ENCODE data around the gene KIAA1191.

KIAA1191 gene

DNA sequence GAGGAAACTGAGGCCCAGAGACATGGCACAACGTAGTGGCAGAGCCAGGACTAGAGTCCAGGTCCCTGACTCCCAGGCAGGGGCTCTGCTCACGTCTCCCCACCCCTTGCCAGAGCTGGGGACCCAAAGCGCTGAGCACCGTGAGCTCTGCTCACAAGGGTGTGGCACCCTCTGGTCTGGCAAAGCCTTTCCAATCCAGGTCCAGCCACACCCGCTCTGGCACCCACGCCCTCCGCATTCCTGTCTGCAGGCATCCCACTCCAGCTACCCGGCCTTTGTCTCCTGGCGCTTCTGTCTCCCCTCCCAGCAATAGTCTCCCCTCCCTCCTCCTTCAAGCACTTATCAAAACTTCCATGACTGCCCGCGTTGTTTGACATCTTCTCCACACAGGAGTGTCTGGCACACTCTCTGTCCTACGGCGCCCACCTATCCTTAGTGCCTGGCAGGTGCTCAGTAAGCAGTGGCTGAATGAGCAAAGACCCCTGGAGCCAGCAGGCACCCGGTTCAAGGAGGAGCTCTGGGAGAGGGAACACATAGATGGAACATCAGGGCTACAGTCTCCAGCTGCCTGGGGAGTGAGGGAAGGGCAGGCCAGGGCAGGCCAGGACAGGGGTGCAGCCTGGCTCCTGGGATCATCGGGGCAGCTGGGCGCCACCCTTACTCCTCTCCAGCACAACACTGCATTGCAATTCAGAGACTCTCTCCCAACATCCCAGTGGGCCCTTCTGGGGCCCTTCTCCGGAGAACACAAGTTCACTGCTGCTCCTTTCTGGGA lies 39.0 kb upstream of the KIAA1191 start:
- no peak for ATAC-seq
- TF ChIP-seq TOX (CRISPR knock-in tag; IDR thresholded peaks at IDR 0.05; ENCODE audit: borderline replicate concordance) (no peak), BACH2 (CRISPR knock-in tag; IDR thresholded peaks at IDR 0.05; ENCODE audit: borderline replicate concordance) (no peak), ZNF8 (CRISPR knock-in tag; IDR thresholded peaks at IDR 0.05) (no peak), ISL1 (CRISPR knock-in tag; IDR thresholded peaks at IDR 0.05) (no peak), RARB (CRISPR knock-in tag; IDR thresholded peaks at IDR 0.05) (no peak), TCF4 (CRISPR knock-in tag; IDR thresholded peaks at IDR 0.05; ENCODE audit: borderline replicate concordance) (no peak), OSR1 (CRISPR knock-in tag; IDR thresholded peaks at IDR 0.05) (no peak), ZFP30 (CRISPR knock-in tag; IDR thresholded peaks at IDR 0.05) (no peak), PPARA (CRISPR knock-in tag; IDR thresholded peaks at IDR 0.05; ENCODE audit: borderline replicate concordance) (no peak), SNAI2 (CRISPR knock-in tag; IDR thresholded peaks at IDR 0.05) (no peak), ARNTL (CRISPR knock-in tag; IDR thresholded peaks at IDR 0.05; ENCODE audit: borderline replicate concordance, low read depth) (no peak), ZC3H10 (CRISPR knock-in tag; IDR thresholded peaks at IDR 0.05) (no peak)
- TF ChIP-seq, protein P1, sequence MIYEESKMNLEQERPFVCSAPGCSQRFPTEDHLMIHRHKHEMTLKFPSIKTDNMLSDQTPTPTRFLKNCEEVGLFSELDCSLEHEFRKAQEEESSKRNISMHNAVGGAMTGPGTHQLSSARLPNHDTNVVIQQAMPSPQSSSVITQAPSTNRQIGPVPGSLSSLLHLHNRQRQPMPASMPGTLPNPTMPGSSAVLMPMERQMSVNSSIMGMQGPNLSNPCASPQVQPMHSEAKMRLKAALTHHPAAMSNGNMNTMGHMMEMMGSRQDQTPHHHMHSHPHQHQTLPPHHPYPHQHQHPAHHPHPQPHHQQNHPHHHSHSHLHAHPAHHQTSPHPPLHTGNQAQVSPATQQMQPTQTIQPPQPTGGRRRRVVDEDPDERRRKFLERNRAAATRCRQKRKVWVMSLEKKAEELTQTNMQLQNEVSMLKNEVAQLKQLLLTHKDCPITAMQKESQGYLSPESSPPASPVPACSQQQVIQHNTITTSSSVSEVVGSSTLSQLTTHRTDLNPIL (CRISPR knock-in tag; IDR thresholded peaks at IDR 0.05; ENCODE audit: low read depth), result no peak
- TF ChIP-seq, protein P2, sequence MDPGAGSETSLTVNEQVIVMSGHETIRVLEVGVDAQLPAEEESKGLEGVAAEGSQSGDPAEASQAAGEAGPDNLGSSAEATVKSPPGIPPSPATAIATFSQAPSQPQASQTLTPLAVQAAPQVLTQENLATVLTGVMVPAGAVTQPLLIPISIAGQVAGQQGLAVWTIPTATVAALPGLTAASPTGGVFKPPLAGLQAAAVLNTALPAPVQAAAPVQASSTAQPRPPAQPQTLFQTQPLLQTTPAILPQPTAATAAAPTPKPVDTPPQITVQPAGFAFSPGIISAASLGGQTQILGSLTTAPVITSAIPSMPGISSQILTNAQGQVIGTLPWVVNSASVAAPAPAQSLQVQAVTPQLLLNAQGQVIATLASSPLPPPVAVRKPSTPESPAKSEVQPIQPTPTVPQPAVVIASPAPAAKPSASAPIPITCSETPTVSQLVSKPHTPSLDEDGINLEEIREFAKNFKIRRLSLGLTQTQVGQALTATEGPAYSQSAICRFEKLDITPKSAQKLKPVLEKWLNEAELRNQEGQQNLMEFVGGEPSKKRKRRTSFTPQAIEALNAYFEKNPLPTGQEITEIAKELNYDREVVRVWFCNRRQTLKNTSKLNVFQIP (CRISPR knock-in tag; IDR thresholded peaks at IDR 0.05; ENCODE audit: borderline replicate concordance, low read depth), result no peak
- TF ChIP-seq, protein P3, sequence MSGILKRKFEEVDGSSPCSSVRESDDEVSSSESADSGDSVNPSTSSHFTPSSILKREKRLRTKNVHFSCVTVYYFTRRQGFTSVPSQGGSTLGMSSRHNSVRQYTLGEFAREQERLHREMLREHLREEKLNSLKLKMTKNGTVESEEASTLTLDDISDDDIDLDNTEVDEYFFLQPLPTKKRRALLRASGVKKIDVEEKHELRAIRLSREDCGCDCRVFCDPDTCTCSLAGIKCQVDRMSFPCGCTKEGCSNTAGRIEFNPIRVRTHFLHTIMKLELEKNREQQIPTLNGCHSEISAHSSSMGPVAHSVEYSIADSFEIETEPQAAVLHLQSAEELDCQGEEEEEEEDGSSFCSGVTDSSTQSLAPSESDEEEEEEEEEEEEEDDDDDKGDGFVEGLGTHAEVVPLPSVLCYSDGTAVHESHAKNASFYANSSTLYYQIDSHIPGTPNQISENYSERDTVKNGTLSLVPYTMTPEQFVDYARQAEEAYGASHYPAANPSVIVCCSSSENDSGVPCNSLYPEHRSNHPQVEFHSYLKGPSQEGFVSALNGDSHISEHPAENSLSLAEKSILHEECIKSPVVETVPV (CRISPR knock-in tag; IDR thresholded peaks at IDR 0.05), result no peak

DNA sequence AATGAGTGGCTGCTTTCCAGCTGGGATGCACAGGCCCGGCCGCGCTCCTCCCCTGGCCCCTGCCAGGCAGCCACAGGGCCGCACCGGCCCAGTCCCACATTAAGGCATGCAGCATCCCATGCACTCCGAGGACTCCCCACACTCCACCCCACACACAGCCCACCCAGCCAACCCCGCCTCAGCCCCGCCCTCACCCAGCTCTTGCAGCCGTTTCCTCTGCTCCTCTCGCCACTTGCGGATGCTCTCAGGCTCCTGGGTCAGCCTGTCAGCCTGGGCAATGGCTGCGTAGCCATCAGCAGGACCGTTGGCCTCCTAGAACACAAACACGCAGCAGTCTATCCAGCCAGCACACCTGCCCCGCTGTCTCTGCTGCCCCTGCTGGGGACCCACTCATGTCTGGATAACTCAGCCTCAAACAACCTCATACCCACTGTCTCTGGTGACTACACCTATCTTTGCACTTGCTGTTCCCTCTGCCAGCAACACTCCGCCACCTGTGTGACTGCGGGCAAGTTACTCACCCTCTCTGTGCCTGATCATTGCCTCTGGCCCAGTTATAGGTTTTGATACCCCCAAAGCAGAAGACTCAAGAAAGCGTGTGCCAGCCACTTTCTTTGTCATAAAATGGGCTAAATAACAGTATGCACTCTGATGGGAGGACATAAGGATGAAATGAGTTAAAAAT lies 36.3 kb upstream of the KIAA1191 start:
- no peak for ATAC-seq

More for the DNA sequence above, 36.3 kb upstream of the KIAA1191 start:
- TF ChIP-seq, protein P1 (CRISPR knock-in tag; IDR thresholded peaks at IDR 0.05; ENCODE audit: low read depth), result no peak
- TF ChIP-seq ZC3H10 (CRISPR knock-in tag; IDR thresholded peaks at IDR 0.05) (no peak), ARNTL (CRISPR knock-in tag; IDR thresholded peaks at IDR 0.05; ENCODE audit: borderline replicate concordance, low read depth) (no peak), TOX (CRISPR knock-in tag; IDR thresholded peaks at IDR 0.05; ENCODE audit: borderline replicate concordance) (no peak), BACH2 (CRISPR knock-in tag; IDR thresholded peaks at IDR 0.05; ENCODE audit: borderline replicate concordance) (no peak), RARB (CRISPR knock-in tag; IDR thresholded peaks at IDR 0.05) (no peak), GLIS3 (CRISPR knock-in tag; IDR thresholded peaks at IDR 0.05) (no peak), ESRRG (CRISPR knock-in tag; IDR thresholded peaks at IDR 0.05) (no peak), ISL1 (CRISPR knock-in tag; IDR thresholded peaks at IDR 0.05) (no peak), SNAI2 (CRISPR knock-in tag; IDR thresholded peaks at IDR 0.05) (no peak), OSR1 (CRISPR knock-in tag; IDR thresholded peaks at IDR 0.05) (no peak), ZNF70 (CRISPR knock-in tag; IDR thresholded peaks at IDR 0.05) (no peak), CSDC2 (CRISPR knock-in tag; IDR thresholded peaks at IDR 0.05) (no peak), PPARA (CRISPR knock-in tag; IDR thresholded peaks at IDR 0.05; ENCODE audit: borderline replicate concordance) (no peak), ZFP30 (CRISPR knock-in tag; IDR thresholded peaks at IDR 0.05) (no peak), ZNF8 (CRISPR knock-in tag; IDR thresholded peaks at IDR 0.05) (no peak)
- TF ChIP-seq, protein P2 (CRISPR knock-in tag; IDR thresholded peaks at IDR 0.05; ENCODE audit: borderline replicate concordance, low read depth), result no peak
- TF ChIP-seq, protein P4, sequence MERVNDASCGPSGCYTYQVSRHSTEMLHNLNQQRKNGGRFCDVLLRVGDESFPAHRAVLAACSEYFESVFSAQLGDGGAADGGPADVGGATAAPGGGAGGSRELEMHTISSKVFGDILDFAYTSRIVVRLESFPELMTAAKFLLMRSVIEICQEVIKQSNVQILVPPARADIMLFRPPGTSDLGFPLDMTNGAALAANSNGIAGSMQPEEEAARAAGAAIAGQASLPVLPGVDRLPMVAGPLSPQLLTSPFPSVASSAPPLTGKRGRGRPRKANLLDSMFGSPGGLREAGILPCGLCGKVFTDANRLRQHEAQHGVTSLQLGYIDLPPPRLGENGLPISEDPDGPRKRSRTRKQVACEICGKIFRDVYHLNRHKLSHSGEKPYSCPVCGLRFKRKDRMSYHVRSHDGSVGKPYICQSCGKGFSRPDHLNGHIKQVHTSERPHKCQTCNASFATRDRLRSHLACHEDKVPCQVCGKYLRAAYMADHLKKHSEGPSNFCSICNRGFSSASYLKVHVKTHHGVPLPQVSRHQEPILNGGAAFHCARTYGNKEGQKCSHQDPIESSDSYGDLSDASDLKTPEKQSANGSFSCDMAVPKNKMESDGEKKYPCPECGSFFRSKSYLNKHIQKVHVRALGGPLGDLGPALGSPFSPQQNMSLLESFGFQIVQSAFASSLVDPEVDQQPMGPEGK (CRISPR knock-in tag; IDR thresholded peaks at IDR 0.05; ENCODE audit: borderline replicate concordance), result no peak
- TF ChIP-seq, protein P5, sequence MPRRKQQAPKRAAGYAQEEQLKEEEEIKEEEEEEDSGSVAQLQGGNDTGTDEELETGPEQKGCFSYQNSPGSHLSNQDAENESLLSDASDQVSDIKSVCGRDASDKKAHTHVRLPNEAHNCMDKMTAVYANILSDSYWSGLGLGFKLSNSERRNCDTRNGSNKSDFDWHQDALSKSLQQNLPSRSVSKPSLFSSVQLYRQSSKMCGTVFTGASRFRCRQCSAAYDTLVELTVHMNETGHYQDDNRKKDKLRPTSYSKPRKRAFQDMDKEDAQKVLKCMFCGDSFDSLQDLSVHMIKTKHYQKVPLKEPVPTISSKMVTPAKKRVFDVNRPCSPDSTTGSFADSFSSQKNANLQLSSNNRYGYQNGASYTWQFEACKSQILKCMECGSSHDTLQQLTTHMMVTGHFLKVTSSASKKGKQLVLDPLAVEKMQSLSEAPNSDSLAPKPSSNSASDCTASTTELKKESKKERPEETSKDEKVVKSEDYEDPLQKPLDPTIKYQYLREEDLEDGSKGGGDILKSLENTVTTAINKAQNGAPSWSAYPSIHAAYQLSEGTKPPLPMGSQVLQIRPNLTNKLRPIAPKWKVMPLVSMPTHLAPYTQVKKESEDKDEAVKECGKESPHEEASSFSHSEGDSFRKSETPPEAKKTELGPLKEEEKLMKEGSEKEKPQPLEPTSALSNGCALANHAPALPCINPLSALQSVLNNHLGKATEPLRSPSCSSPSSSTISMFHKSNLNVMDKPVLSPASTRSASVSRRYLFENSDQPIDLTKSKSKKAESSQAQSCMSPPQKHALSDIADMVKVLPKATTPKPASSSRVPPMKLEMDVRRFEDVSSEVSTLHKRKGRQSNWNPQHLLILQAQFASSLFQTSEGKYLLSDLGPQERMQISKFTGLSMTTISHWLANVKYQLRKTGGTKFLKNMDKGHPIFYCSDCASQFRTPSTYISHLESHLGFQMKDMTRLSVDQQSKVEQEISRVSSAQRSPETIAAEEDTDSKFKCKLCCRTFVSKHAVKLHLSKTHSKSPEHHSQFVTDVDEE (CRISPR knock-in tag; IDR thresholded peaks at IDR 0.05), result no peak
- TF ChIP-seq, protein P3 (CRISPR knock-in tag; IDR thresholded peaks at IDR 0.05), result no peak
